WTC11 (cell line): ENCODE results near the gene PRRG2. TPM values are rescaled to one million over a fixed set of nuclear protein-coding genes. Genes with fewer than 3 reads are reported as not detected.

Experiments used
- ATAC-seq: fragments of 200-7000 bp; cut with Tn5 transposase; 2 replicates; pipeline ENCODE4 v1.10.0; 2021; ENCODE audit warnings: mild to moderate bottlenecking, moderate library complexity
- CTCF ChIA-PET: fragments of 300-600 bp; sonication (Branson Sonifier 250); formaldehyde crosslinking; loops from one replicate; lab custom pipeline; 2021; ENCODE audit warnings: antibody characterized with exemption; lab: Charles Lee
- POLR2A ChIA-PET: fragments of 350-600 bp; sonication (Branson Sonifier 250); formaldehyde crosslinking; loops from one replicate; lab custom pipeline; 2021; ENCODE audit warnings: antibody characterized with exemption; lab: Charles Lee
- DNase-seq: peaks from one replicate; pipeline ENCODE4 v3.0.0; 2021; ENCODE audit warnings: low spot score
- H3K27ac Mint-ChIP-seq: 2 replicates; pipeline ENCODE4 v1.8.0; 2021; ENCODE audit warnings: mixed read lengths
- H3K27me3 Mint-ChIP-seq: 2 replicates; pipeline ENCODE4 v1.8.0; 2021; ENCODE audit warnings: low read depth, mild to moderate bottlenecking, moderate library complexity, mixed read lengths
- H3K36me3 Mint-ChIP-seq: 2 replicates; pipeline ENCODE4 v1.8.0; 2021; ENCODE audit warnings: mixed read lengths
- H3K4me1 Mint-ChIP-seq: 2 replicates; pipeline ENCODE4 v1.8.0; 2022; ENCODE audit warnings: mixed read lengths
- H3K4me3 Mint-ChIP-seq: 2 replicates; pipeline ENCODE4 v1.8.0; 2021; ENCODE audit warnings: mild to moderate bottlenecking, moderate library complexity, mixed read lengths
- H3K9me3 Mint-ChIP-seq: 2 replicates; pipeline ENCODE4 v1.8.0; 2021; ENCODE audit warnings: mixed read lengths
- OVOL2 ChIP-seq: fragments of 250-450 bp; sonication (Bioruptor Pico); IDR thresholded peaks from 2 replicates; pipeline ENCODE4 v1.9.0; 2021; ENCODE audit warnings: mild to moderate bottlenecking, borderline replicate concordance
- SP1 ChIP-seq: sonication (generic); formaldehyde crosslinking; conservative IDR thresholded peaks from 2 replicates; pipeline ENCODE4 v1.8.1; 2022; ENCODE audit warnings: missing genetic modification reagents
- ZNF121 ChIP-seq: sonication (generic); formaldehyde crosslinking; IDR thresholded peaks from 2 replicates; pipeline ENCODE4 v1.8.0; 2023; ENCODE audit warnings: missing genetic modification reagents
- ZNF317 ChIP-seq: sonication (generic); formaldehyde crosslinking; IDR thresholded peaks from 2 replicates; pipeline ENCODE4 v1.8.1; 2023; ENCODE audit warnings: low read depth, mild to moderate bottlenecking, moderate library complexity, missing genetic modification reagents, borderline replicate concordance
- total RNA-seq: library from RNA; stranded (reverse); gene quantifications from 3 replicates; pipeline ENCODE4 v1.2.3, GENCODE V29; 2021
- TF ChIP-seq, protein P1 (sequence below): fragments of 250-450 bp; sonication (Bioruptor Pico); IDR thresholded peaks from 2 replicates; pipeline ENCODE4 v1.9.0; 2021; ENCODE audit warnings: mild to moderate bottlenecking, borderline replicate concordance
- TF ChIP-seq, protein P2 (sequence below): sonication (generic); formaldehyde crosslinking; IDR thresholded peaks from 2 replicates; pipeline ENCODE4 v1.8.1; 2022; ENCODE audit warnings: low read depth, missing genetic modification reagents, borderline replicate concordance
- TF ChIP-seq, protein P3 (sequence below): sonication (generic); formaldehyde crosslinking; IDR thresholded peaks from 2 replicates; pipeline ENCODE4 v1.8.0; 2022; ENCODE audit warnings: mild to moderate bottlenecking, missing genetic modification reagents
- TF ChIP-seq, protein P4 (sequence below): fragments of 250-450 bp; sonication (Bioruptor Pico); IDR thresholded peaks from 2 replicates; pipeline ENCODE4 v1.9.0; 2021; ENCODE audit warnings: moderate library complexity, mild to moderate bottlenecking, inconsistent platforms, borderline replicate concordance
- TF ChIP-seq, protein P5 (sequence below): sonication (generic); formaldehyde crosslinking; IDR thresholded peaks from 2 replicates; pipeline ENCODE4 v1.8.1; 2022; ENCODE audit warnings: missing genetic modification reagents, borderline replicate concordance
- TF ChIP-seq, protein P6 (sequence below): fragments of 250-450 bp; sonication (Bioruptor Pico); IDR thresholded peaks from 2 replicates; pipeline ENCODE4 v1.9.0; 2021; ENCODE audit warnings: mild to moderate bottlenecking
- TF ChIP-seq, protein P7 (sequence below): sonication (generic); formaldehyde crosslinking; IDR thresholded peaks from 2 replicates; pipeline ENCODE4 v1.8.0; 2022; ENCODE audit warnings: mild to moderate bottlenecking, missing genetic modification reagents
- TF ChIP-seq, protein P8 (sequence below): sonication (generic); formaldehyde crosslinking; IDR thresholded peaks from 2 replicates; pipeline ENCODE4 v1.8.1; 2023; ENCODE audit warnings: mild to moderate bottlenecking, missing genetic modification reagents
- TF ChIP-seq, protein P9 (sequence below): fragments of 250-450 bp; sonication (Bioruptor Pico); IDR thresholded peaks from 2 replicates; pipeline ENCODE4 v2.1.2; 2022; ENCODE audit warnings: mild to moderate bottlenecking, moderate library complexity

Gene PRRG2
- total RNA-seq, 1 experiment from 2014 or later: 5.9 TPM

DNA sequence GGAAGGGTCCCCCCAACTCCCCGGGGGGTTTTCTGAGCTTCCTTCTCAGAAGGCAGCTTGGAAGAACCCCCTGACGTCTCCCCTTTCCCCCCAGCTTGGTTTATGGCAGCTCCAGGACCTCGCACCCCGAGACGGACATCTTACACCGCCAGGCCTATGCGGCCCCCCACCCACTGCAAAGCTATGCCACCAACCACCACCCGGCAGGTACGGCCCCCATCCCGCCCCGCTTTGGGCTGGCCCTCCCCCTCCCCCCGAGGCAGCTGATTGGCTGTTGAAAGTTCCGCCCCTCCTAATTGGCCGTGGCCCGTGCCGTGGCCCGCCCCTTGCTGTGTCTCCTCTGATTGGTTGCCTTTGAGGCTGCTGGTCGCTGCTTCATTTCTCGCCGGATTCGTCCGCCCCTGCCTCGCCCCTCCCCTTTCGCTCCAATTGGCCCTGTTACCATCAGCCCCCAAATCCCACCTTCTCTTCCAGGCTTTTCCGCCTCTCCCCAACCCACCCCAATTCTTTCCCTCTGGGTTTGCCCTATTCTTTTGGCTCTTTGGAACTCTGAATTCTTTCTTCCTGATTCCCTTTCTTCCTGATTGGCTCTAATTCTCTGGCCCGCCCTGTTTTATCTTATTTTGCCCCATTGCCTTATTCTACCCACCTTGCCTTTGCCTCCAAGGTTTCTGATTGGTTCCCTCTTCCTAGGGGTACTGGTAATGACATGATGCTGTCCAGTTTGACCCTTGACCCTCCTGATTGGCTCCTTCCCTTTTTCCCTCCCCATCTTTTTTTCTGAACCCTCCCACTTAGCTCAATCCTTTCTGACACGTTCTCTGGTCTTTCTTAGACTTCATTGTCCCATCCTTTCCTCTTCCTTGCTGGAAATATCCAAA is 12.4 kb downstream of the PRRG2 start (continued):
- TF ChIP-seq, protein P1, sequence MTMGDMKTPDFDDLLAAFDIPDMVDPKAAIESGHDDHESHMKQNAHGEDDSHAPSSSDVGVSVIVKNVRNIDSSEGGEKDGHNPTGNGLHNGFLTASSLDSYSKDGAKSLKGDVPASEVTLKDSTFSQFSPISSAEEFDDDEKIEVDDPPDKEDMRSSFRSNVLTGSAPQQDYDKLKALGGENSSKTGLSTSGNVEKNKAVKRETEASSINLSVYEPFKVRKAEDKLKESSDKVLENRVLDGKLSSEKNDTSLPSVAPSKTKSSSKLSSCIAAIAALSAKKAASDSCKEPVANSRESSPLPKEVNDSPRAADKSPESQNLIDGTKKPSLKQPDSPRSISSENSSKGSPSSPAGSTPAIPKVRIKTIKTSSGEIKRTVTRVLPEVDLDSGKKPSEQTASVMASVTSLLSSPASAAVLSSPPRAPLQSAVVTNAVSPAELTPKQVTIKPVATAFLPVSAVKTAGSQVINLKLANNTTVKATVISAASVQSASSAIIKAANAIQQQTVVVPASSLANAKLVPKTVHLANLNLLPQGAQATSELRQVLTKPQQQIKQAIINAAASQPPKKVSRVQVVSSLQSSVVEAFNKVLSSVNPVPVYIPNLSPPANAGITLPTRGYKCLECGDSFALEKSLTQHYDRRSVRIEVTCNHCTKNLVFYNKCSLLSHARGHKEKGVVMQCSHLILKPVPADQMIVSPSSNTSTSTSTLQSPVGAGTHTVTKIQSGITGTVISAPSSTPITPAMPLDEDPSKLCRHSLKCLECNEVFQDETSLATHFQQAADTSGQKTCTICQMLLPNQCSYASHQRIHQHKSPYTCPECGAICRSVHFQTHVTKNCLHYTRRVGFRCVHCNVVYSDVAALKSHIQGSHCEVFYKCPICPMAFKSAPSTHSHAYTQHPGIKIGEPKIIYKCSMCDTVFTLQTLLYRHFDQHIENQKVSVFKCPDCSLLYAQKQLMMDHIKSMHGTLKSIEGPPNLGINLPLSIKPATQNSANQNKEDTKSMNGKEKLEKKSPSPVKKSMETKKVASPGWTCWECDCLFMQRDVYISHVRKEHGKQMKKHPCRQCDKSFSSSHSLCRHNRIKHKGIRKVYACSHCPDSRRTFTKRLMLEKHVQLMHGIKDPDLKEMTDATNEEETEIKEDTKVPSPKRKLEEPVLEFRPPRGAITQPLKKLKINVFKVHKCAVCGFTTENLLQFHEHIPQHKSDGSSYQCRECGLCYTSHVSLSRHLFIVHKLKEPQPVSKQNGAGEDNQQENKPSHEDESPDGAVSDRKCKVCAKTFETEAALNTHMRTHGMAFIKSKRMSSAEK: no peak
- TF ChIP-seq SP1 (peak; percentile 29; the same call in 1 of the 2 replicates), ZNF317 (CRISPR knock-in tag) (no peak), OVOL2 (CRISPR knock-in tag) (no peak)
- TF ChIP-seq, protein P2, sequence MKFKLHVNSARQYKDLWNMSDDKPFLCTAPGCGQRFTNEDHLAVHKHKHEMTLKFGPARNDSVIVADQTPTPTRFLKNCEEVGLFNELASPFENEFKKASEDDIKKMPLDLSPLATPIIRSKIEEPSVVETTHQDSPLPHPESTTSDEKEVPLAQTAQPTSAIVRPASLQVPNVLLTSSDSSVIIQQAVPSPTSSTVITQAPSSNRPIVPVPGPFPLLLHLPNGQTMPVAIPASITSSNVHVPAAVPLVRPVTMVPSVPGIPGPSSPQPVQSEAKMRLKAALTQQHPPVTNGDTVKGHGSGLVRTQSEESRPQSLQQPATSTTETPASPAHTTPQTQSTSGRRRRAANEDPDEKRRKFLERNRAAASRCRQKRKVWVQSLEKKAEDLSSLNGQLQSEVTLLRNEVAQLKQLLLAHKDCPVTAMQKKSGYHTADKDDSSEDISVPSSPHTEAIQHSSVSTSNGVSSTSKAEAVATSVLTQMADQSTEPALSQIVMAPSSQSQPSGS: no peak
- TF ChIP-seq, protein P3, sequence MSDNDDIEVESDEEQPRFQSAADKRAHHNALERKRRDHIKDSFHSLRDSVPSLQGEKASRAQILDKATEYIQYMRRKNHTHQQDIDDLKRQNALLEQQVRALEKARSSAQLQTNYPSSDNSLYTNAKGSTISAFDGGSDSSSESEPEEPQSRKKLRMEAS (CRISPR knock-in tag): no peak
- TF ChIP-seq, protein P4, sequence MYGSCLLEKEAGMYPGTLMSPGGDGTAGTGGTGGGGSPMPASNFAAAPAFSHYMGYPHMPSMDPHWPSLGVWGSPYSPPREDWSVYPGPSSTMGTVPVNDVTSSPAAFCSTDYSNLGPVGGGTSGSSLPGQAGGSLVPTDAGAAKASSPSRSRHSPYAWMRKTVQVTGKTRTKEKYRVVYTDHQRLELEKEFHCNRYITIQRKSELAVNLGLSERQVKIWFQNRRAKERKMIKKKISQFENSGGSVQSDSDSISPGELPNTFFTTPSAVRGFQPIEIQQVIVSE (CRISPR knock-in tag): no peak

DNA sequence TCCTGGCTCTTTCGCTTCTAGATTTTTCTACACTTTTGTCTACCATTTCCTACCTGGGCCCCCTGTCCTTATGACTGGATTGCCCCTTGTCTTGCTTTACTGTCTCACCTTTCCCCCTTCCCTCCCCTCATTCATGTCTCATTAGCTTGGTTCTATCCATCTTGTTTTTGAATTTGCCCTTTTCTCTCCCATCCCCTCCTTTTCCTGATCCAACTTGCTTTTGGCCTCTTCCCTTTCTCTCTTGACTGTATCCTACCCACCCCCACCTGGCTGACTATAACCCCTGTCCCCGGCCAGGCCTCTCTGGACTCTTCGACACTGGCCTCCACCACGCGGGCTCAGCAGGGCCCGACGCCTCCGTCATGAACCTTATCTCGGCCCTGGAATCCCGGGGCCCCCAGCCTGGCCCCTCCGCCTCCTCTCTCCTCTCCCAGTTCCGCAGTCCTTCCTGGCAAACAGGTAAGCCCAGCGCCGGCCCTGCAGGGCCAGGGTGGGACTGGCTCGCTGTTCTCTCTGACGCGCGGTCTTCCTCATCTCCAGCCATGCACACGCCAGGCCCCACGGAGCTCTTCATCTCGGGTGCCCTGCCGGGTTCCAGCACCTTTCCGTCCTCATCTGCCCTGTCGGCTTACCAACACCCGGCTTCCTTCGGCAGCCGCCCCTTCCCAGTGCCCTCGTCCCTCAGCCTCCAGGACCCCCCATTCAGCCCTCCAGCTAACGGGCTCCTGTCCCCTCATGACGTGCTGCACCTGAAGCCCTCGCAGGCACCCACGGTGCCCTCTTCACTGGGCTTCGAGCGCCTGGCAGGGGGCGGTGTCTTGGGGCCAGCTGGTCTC is 13.3 kb downstream of the PRRG2 start:
- peaks cover 11% of the 10 kb centered on the region for H3K4me1 Mint-ChIP-seq
- TF ChIP-seq, protein P5, sequence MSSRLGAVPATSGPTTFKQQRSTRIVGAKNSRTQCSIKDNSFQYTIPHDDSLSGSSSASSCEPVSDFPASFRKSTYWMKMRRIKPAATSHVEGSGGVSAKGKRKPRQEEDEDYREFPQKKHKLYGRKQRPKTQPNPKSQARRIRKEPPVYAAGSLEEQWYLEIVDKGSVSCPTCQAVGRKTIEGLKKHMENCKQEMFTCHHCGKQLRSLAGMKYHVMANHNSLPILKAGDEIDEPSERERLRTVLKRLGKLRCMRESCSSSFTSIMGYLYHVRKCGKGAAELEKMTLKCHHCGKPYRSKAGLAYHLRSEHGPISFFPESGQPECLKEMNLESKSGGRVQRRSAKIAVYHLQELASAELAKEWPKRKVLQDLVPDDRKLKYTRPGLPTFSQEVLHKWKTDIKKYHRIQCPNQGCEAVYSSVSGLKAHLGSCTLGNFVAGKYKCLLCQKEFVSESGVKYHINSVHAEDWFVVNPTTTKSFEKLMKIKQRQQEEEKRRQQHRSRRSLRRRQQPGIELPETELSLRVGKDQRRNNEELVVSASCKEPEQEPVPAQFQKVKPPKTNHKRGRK: peak; percentile 34; the same call in 1 of the 2 replicates
- TF ChIP-seq, protein P6, sequence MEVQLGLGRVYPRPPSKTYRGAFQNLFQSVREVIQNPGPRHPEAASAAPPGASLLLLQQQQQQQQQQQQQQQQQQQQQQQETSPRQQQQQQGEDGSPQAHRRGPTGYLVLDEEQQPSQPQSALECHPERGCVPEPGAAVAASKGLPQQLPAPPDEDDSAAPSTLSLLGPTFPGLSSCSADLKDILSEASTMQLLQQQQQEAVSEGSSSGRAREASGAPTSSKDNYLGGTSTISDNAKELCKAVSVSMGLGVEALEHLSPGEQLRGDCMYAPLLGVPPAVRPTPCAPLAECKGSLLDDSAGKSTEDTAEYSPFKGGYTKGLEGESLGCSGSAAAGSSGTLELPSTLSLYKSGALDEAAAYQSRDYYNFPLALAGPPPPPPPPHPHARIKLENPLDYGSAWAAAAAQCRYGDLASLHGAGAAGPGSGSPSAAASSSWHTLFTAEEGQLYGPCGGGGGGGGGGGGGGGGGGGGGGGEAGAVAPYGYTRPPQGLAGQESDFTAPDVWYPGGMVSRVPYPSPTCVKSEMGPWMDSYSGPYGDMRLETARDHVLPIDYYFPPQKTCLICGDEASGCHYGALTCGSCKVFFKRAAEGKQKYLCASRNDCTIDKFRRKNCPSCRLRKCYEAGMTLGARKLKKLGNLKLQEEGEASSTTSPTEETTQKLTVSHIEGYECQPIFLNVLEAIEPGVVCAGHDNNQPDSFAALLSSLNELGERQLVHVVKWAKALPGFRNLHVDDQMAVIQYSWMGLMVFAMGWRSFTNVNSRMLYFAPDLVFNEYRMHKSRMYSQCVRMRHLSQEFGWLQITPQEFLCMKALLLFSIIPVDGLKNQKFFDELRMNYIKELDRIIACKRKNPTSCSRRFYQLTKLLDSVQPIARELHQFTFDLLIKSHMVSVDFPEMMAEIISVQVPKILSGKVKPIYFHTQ (CRISPR knock-in tag): no peak
- TF ChIP-seq, protein P7, sequence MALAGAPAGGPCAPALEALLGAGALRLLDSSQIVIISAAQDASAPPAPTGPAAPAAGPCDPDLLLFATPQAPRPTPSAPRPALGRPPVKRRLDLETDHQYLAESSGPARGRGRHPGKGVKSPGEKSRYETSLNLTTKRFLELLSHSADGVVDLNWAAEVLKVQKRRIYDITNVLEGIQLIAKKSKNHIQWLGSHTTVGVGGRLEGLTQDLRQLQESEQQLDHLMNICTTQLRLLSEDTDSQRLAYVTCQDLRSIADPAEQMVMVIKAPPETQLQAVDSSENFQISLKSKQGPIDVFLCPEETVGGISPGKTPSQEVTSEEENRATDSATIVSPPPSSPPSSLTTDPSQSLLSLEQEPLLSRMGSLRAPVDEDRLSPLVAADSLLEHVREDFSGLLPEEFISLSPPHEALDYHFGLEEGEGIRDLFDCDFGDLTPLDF (CRISPR knock-in tag): no peak
- no peak for TF ChIP-seq ZNF121 (CRISPR knock-in tag)
- TF ChIP-seq, protein P3 (CRISPR knock-in tag): no peak
- TF ChIP-seq, protein P8, sequence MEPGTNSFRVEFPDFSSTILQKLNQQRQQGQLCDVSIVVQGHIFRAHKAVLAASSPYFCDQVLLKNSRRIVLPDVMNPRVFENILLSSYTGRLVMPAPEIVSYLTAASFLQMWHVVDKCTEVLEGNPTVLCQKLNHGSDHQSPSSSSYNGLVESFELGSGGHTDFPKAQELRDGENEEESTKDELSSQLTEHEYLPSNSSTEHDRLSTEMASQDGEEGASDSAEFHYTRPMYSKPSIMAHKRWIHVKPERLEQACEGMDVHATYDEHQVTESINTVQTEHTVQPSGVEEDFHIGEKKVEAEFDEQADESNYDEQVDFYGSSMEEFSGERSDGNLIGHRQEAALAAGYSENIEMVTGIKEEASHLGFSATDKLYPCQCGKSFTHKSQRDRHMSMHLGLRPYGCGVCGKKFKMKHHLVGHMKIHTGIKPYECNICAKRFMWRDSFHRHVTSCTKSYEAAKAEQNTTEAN (CRISPR knock-in tag): no peak
- TF ChIP-seq, protein P9, sequence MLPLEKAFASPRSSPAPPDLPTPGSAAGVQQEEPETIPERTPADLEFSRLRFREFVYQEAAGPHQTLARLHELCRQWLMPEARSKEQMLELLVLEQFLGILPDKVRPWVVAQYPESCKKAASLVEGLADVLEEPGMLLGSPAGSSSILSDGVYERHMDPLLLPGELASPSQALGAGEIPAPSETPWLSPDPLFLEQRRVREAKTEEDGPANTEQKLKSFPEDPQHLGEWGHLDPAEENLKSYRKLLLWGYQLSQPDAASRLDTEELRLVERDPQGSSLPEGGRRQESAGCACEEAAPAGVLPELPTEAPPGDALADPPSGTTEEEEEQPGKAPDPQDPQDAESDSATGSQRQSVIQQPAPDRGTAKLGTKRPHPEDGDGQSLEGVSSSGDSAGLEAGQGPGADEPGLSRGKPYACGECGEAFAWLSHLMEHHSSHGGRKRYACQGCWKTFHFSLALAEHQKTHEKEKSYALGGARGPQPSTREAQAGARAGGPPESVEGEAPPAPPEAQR (CRISPR knock-in tag): no peak
- no peak for DNase-seq
- ChIA-PET CTCF (interaction anchor here (1.1 to 1.5 kb wide), 3 partner anchors 47 to 86 kb away, joined by 4 to 10 read pairs (median 4); partner anchors contain the start of gene SCAF1), POLR2A (interaction anchor here (1.0 to 1.4 kb wide), 3 partner anchors 70 to 141 kb away, joined by 3 to 6 read pairs (median 4); partner anchors contain the start of genes ALDH16A1 and CPT1C)
- peaks cover 25% of the 10 kb centered on the region for H3K36me3 Mint-ChIP-seq
- H3K27me3 Mint-ChIP-seq: no peaks in the 10 kb centered on the region
- no peaks in the 10 kb centered on the region for H3K9me3 Mint-ChIP-seq
- peak overlapping the region; percentile 96 for H3K27ac Mint-ChIP-seq
- peak overlapping the region; percentile 95 for H3K4me3 Mint-ChIP-seq
- ATAC-seq: no peak
